Testis (tissue), 3 donors: ENCODE results near the gene LCOR. TPM values are rescaled to one million over a fixed set of nuclear protein-coding genes. Genes with fewer than 3 reads are reported as not detected.

Experiments
- DNase-seq: peaks from one replicate; pipeline ENCODE4 v3.0.0-alpha.2; 2019
- H3K27ac ChIP-seq, 2 donors: fragments of 200-600 bp; sonication (generic); one replicate each; pipeline ENCODE4 v1.5.1; 2019
- H3K27me3 ChIP-seq: fragments of 200-600 bp; sonication (generic); one replicate; pipeline ENCODE4 v1.5.1; 2019
- H3K36me3 ChIP-seq: fragments of 200-600 bp; sonication (generic); one replicate; pipeline ENCODE4 v1.5.1; 2017; ENCODE audit warnings: low read depth; ENCODE audit errors: missing control alignments
- H3K4me1 ChIP-seq: fragments of 200-600 bp; sonication (generic); one replicate; pipeline ENCODE4 v1.5.1; 2019
- H3K4me3 ChIP-seq, 2 donors: fragments of 200-600 bp; sonication (generic); one replicate each; pipeline ENCODE4 v1.5.1; 2017 to 2019
- H3K9me3 ChIP-seq: fragments of 200-600 bp; sonication (generic); one replicate; pipeline ENCODE4 v1.5.1; 2017
- POLR2A ChIP-seq: fragments of 450-650 bp; IDR thresholded peaks from one replicate; pipeline ENCODE4 v1.6.1; 2017; ENCODE audit warnings: antibody characterized with exemption, mild to moderate bottlenecking, moderate library complexity
- WGBS, 2 donors: methylation state at CpG; one replicate each; pipeline ENCODE4 v1.1.5; 2018; 5-methylcytosine and 5-hydroxymethylcytosine counted together
- intact Hi-C: fragments of 100-400 bp; cut with DNase I; formaldehyde crosslinking; loops from one replicate; pipeline ENCODE4 v1.15.1; 2023; ENCODE audit warnings: low total_unique reads
- polyA plus RNA-seq: library from polyadenylated mRNA; stranded (reverse); fragments of 350-450 nt; fragmentation: Illumina TruSeq; extraction: RNeasy Lipid Tissue Mini Kit (QIAGEN cat#74804); gene quantifications from one replicate; pipeline ENCODE4 v1.2.3, GENCODE V29; 2014; ENCODE audit warnings: low read depth, low replicate concordance; ENCODE audit not compliant: insufficient read depth
- total RNA-seq, 2 donors: library from RNA; depleted of rRNA; stranded (reverse); fragments of >200 nt; gene quantifications; one replicate each; pipeline ENCODE4 v1.2.3, GENCODE V29; 2016
- TF ChIP-seq, protein P1 (sequence below), 3 experiments: fragments of 450-650 bp in 2 of 3; fragments of 200-600 bp in 1 of 3; sonication (generic) in 1 of 3; IDR thresholded peaks; one replicate each; pipeline ENCODE4 v1.5.1; 2016 to 2019; ENCODE audit warnings: antibody characterized with exemption in 3 of 3, mild to moderate bottlenecking in 2 of 3, moderate library complexity in 1 of 3

Gene LCOR
- total and polyA plus RNA-seq, 3 donors from 2014 or later: 11.6 to 68.3 (median 40.0) TPM

DNA sequence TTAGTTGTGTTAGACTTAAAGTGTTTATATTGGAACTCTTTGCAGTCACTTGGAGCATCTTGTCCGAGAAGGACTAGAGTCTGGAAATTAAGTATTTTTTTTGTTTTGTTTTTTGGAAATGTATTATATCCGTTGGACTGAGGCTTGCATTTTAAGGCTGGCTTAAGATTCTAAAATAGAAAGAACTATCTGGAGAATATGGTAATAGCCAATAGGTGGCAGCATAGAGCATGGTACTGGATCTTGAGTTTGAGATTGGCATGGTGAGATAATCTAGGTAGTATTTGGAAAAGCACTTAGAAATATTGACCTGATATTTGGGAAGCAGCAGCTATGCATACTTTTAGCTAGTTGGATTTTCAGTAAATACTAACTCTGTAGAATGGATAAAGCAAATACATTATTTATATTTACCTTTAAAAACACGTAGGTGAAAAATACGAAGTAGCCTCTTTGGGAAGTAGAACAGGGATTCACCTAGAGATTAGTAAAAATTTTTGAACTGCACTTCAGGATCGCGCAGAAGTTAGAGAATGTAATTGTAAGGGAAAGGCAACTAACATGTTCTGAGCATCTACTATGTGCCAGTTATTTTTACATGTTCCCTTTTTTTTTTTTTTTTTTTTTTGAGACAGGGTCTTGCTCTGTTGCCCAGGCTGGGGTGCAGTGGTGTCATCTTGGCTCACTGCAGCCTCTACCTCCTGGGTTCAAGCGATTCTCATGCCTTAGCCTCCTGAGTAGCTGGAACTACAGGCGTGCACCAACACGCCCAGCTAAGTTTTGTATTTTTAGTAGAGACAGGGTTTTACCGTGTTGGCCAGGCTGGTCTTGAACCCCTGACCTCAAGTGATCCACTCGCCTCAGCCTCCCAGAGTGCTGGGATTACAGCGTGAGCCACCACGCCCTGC is 78.6 kb downstream of the LCOR start:
- TF ChIP-seq POLR2A: no peak
- TF ChIP-seq, protein P1, sequence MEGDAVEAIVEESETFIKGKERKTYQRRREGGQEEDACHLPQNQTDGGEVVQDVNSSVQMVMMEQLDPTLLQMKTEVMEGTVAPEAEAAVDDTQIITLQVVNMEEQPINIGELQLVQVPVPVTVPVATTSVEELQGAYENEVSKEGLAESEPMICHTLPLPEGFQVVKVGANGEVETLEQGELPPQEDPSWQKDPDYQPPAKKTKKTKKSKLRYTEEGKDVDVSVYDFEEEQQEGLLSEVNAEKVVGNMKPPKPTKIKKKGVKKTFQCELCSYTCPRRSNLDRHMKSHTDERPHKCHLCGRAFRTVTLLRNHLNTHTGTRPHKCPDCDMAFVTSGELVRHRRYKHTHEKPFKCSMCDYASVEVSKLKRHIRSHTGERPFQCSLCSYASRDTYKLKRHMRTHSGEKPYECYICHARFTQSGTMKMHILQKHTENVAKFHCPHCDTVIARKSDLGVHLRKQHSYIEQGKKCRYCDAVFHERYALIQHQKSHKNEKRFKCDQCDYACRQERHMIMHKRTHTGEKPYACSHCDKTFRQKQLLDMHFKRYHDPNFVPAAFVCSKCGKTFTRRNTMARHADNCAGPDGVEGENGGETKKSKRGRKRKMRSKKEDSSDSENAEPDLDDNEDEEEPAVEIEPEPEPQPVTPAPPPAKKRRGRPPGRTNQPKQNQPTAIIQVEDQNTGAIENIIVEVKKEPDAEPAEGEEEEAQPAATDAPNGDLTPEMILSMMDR (IDR thresholded peaks at IDR 0.05): peak in 2 of 3 experiments; percentile 37 to 73
- Histone ChIP-seq H3K9me3 (no peaks in the 10 kb centered on the region), H3K27ac (no peak overlapping the region), H3K4me3 (no peak overlapping the region), H3K27me3 (no peaks in the 10 kb centered on the region), H3K4me1 (peaks cover 4% of the 10 kb centered on the region), H3K36me3 (no peaks in the 10 kb centered on the region)
- no peak for DNase-seq
- intact Hi-C loops: no loop called here
- 87 to 88% methylated on average over 13 of the region's 13 CpGs for WGBS, 2 donors

DNA sequence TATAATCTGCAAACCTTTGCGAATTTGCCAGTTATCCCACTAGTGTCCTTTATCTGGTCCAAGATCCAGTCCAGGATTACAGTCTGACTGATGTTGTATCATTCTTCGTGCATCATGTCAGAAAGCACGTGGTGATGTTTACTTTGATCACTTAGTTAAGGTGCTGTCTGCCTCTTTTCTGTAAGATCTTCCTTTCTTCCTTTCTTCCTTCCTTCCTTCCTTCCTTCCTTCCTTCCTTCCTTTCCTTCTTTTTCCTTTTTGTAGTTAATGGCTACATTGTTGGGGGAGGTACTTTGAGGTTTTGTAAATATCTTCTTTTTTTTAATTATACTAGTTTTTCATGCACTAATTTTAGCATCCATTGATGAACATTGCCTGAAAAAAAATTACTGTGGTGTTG is 80.3 kb downstream of the LCOR start:
- TF ChIP-seq, protein P1 (IDR thresholded peaks at IDR 0.05): no peak
- TF ChIP-seq POLR2A: no peak
- Histone ChIP-seq H3K27me3 (no peaks in the 10 kb centered on the region), H3K36me3 (no peaks in the 10 kb centered on the region), H3K4me3 (no peak overlapping the region), H3K27ac (no peak overlapping the region), H3K4me1 (peaks cover 4% of the 10 kb centered on the region), H3K9me3 (no peaks in the 10 kb centered on the region)
- 79 to 80% methylated on average over 3 of the region's 3 CpGs for WGBS, 2 donors
- DNase-seq: no peak
- intact Hi-C loops: no loop called here

DNA sequence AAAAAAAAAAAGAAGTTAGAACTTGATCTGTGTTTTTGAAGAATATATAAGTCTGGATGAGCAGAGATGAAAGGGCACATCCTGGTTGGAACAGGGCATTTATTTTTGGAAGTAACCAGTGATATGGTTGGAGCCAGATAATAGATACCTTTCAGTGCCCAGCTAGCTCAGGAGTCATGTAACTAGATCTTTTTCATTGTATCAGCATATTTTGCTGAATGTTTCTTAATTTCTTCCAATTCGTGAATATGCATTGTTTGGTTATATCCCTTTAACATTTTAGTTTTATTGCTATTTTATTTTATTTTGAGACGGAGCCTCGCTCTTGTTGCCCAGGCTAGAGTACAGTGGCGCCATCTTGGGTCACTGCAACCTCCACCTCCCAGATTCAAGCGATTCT is 81.8 kb downstream of the LCOR start:
- H3K9me3 ChIP-seq: no peaks in the 10 kb centered on the region
- no peak overlapping the region for H3K27ac ChIP-seq
- H3K27me3 ChIP-seq: no peaks in the 10 kb centered on the region
- intact Hi-C loops: no loop called here
- H3K4me3 ChIP-seq: no peak overlapping the region
- TF ChIP-seq, protein P1 (IDR thresholded peaks at IDR 0.05): no peak
- no peak for TF ChIP-seq POLR2A
- WGBS, 2 donors: 87 to 91% methylated on average over 5 of the region's 5 CpGs
- peaks cover 4% of the 10 kb centered on the region for H3K4me1 ChIP-seq
- H3K36me3 ChIP-seq: no peaks in the 10 kb centered on the region
- no peak for DNase-seq

DNA sequence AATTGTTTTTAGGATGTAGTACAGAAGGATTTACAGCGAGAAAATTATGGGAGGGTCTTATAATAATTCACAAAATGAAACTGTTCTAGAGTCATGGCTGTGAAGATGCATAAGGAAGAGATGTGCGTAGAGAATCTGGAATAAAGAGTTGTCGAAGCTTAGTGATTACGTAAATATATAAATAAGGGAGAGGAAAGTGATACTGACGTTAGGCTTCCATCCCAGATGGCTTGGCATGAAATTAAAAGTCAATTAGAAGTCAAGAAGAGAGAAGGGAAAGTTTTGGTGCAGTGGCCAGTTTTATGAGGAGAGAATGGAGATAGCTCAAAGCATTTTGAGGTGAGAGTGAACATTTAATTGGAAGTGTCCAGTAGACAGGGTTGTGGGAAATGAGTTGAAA is 85.5 kb downstream of the LCOR start:
- WGBS, 2 donors: 85 to 92% methylated on average over 5 of the region's 5 CpGs
- intact Hi-C loops: no loop called here
- Histone ChIP-seq H3K27me3 (no peaks in the 10 kb centered on the region), H3K9me3 (no peaks in the 10 kb centered on the region), H3K27ac (no peak overlapping the region), H3K4me3 (no peak overlapping the region), H3K4me1 (no peaks in the 10 kb centered on the region), H3K36me3 (no peaks in the 10 kb centered on the region)
- no peak for DNase-seq
- TF ChIP-seq, protein P1 (IDR thresholded peaks at IDR 0.05): no peak
- no peak for TF ChIP-seq POLR2A
